ENCODE data around the gene GMDS. TPM values are rescaled to one million over a fixed set of nuclear protein-coding genes. Genes with fewer than 3 reads are reported as not detected.
A peak's percentile ranks its signal among the peaks of the same experiment; 100 is the strongest.

GMDS gene
- total RNA-seq, 1 experiment from 2014 or later: 7.9 TPM

DNA sequence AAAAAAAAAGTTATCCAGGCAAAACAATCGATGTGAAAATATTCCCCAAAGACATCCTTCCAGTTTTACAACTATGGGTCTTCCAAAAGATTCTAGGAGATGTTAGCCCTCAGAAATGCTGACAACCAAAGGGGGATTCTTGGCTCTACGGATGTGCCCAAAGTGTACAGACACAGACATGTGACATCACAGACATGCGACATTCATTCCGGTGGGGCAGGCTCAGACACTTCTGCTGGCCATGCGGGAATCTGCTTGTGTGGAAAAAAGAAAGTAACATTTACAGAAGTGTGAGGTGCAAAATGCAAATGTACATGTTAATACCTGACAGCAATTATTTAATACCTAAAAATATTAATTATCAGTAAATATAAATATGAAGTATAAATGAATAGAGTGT is 367.1 kb downstream of the GMDS start:
- Histone ChIP-seq H3K36me3 (no peaks in the 10 kb centered on the region), H3K9me3 (replicated peaks) (no peaks in the 10 kb centered on the region), H3K4me1 (replicated peaks) (peaks cover under 1% of the 10 kb centered on the region; the same call in 1 of the 2 replicates), H3K27ac (no peak overlapping the region), H3K27me3 (replicated peaks) (no peaks in the 10 kb centered on the region), H3K4me3 (no peak overlapping the region)
- DNase-seq (ENCODE audit: low read depth in 1 of 2, low spot score in 2 of 2): no peak

DNA sequence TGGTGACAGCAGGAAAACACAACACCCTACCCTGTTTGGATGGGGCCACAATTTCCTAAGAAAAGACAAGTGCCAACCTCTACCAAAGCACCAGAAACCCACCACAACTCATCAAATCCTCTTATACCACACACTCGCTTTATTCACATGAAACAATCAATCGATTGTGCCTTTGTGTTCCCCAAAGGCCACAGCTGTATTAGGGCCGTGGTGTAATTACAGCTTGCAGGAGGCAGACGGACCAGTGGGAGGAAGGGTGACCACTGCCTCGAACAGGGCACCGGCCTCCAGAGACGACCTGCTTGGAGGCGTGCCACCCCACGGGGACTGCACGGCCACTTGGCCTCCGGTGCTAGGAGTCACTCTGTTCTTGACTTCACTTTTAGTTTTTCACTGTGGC is 371.6 kb downstream of the GMDS start:
- no peak overlapping the region for H3K27ac ChIP-seq
- peaks cover 13% of the 10 kb centered on the region for H3K4me1 ChIP-seq (replicated peaks)
- H3K36me3 ChIP-seq: no peaks in the 10 kb centered on the region
- DNase-seq (ENCODE audit: low read depth in 1 of 2, low spot score in 2 of 2): no peak
- no peaks in the 10 kb centered on the region for H3K27me3 ChIP-seq (replicated peaks)
- H3K4me3 ChIP-seq: no peak overlapping the region
- H3K9me3 ChIP-seq (replicated peaks): no peaks in the 10 kb centered on the region

DNA sequence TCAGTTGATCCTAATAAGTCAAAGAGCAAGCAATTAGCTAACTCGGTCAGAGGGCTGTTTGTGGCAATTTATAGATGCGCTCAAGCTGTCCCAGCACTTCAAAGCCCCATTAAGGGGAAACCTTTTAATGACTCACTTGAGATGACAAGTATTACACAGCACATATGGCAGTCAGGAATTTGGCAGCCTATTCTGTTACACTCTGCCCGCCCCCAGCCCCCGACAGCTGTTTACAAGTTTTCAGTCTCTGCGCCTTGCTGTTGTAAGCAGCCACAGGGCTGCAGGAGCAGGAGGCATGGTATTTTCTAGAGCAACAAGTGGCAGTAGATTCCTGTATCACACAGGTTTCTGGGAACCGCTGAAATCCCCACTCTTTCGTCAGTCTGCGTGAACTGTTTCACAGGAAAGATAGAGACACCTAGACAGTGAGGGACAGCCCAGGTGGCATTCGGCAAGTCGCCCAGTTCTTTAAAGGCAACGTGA is 372.7 kb downstream of the GMDS start:
- H3K4me3 ChIP-seq: no peak overlapping the region
- no peaks in the 10 kb centered on the region for H3K36me3 ChIP-seq
- H3K4me1 ChIP-seq (replicated peaks): peaks cover 13% of the 10 kb centered on the region
- H3K9me3 ChIP-seq (replicated peaks): no peaks in the 10 kb centered on the region
- H3K27ac ChIP-seq: no peak overlapping the region
- H3K27me3 ChIP-seq (replicated peaks): no peaks in the 10 kb centered on the region
- peak; percentile 60 to 69 for DNase-seq (ENCODE audit: low read depth in 1 of 2, low spot score in 2 of 2)

DNA sequence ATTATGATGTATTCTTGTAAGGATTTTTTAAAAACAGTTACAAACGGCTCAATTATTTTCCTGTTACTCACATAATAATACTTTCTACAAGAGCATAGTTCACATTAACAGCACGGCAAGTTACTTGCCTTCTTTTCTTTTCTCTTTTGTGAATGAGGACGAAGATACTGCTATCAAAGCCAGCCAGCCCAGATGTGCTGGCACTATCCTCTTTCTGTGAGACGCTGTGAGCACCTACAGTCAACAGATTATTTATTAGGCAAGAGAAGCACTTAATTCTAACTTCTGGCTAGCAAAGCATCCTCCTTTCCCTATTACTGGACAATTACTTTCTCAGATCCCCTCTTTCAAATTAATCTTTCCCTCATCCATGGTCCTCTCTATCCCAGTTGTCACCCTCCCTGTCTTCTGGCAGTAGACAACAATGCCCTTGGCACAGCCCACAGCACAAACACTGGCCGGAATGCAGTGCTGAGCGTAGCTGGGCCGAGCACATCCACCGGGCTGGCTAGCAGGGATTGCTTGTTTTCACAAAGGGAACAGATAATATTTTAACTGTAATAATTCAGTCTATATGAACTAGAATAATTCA is 373.6 kb downstream of the GMDS start:
- H3K27me3 ChIP-seq (replicated peaks): no peaks in the 10 kb centered on the region
- no peak overlapping the region for H3K27ac ChIP-seq

DNA sequence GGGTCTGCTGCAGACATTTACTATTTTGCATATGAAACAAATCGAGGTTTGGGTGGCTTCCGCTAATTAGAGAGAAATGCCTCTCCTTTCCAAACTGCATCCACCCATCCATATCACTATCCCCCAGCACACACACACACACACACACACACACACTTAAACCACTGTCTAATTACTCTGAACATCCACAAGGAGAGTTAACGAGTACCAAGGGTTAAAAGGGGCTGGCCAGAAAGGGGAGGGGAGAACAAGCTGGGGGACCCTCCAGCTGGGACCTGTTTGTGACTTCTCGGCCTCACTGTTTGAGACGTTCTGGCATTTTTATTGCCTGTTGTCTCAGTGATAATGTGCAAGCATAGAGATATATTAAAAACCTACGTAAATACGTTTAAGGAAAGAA is 374.5 kb downstream of the GMDS start:
- DNase-seq (ENCODE audit: low read depth in 1 of 2, low spot score in 2 of 2): no peak
- no peaks in the 10 kb centered on the region for H3K36me3 ChIP-seq
- no peak overlapping the region for H3K27ac ChIP-seq
- peaks cover 13% of the 10 kb centered on the region for H3K4me1 ChIP-seq (replicated peaks)
- H3K27me3 ChIP-seq (replicated peaks): no peaks in the 10 kb centered on the region
- H3K9me3 ChIP-seq (replicated peaks): no peaks in the 10 kb centered on the region
- no peak overlapping the region for H3K4me3 ChIP-seq

More for the DNA sequence above, 373.6 kb downstream of the GMDS start:
- Histone ChIP-seq H3K36me3 (no peaks in the 10 kb centered on the region), H3K9me3 (replicated peaks) (no peaks in the 10 kb centered on the region), H3K4me3 (no peak overlapping the region), H3K4me1 (replicated peaks) (peaks cover 13% of the 10 kb centered on the region)
- DNase-seq (ENCODE audit: low read depth in 1 of 2, low spot score in 2 of 2): no peak

DNA sequence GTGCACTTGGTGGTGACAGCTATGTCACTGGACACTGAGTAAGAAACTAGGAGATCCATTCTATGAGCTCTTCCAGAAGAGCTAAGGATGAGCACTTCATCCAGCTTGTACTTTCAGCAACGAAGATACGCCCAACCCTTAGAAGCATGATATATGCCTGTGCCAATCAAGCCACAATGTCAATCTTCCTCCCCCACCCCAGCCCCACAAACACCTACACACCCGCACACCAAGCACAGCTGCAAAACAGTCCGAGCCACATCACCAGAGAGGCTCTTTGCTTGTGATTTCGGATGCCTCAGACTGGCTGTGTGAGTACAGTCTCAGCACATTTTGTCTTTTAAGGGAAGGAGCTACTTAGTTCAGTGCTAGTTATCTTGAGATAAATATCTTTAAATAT is 375.2 kb downstream of the GMDS start:
- no peak overlapping the region for H3K4me3 ChIP-seq
- no peak overlapping the region for H3K27ac ChIP-seq
- DNase-seq (ENCODE audit: low read depth in 1 of 2, low spot score in 2 of 2): no peak

DNA sequence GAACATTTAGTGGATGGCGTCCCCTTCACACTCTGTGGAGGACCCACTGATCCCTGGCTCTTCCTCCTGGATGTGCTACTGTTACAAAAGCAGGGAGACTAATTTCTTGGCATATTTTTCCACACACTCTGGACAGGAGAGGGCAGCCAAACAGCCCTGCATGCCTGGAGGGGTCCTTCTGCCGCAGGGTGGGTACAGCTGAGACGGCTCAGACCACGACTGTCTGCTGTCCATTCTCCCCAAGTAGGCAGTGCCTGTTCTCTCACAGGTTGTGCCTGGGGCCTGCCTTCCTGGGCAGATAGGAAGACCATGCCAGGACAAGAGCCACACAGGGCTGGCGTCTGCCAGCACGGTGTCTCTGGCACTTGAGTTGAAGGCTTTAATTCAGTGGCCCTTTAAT is 375.6 kb downstream of the GMDS start:
- Histone ChIP-seq H3K27me3 (replicated peaks) (no peaks in the 10 kb centered on the region), H3K4me3 (no peak overlapping the region), H3K4me1 (replicated peaks) (peaks cover 13% of the 10 kb centered on the region), H3K27ac (no peak overlapping the region), H3K36me3 (no peaks in the 10 kb centered on the region), H3K9me3 (replicated peaks) (no peaks in the 10 kb centered on the region)
- no peak for DNase-seq (ENCODE audit: low read depth in 1 of 2, low spot score in 2 of 2)

More for the DNA sequence above, 375.2 kb downstream of the GMDS start:
- no peaks in the 10 kb centered on the region for H3K36me3 ChIP-seq
- H3K27me3 ChIP-seq (replicated peaks): no peaks in the 10 kb centered on the region
- no peaks in the 10 kb centered on the region for H3K9me3 ChIP-seq (replicated peaks)
- H3K4me1 ChIP-seq (replicated peaks): peaks cover 13% of the 10 kb centered on the region

DNA sequence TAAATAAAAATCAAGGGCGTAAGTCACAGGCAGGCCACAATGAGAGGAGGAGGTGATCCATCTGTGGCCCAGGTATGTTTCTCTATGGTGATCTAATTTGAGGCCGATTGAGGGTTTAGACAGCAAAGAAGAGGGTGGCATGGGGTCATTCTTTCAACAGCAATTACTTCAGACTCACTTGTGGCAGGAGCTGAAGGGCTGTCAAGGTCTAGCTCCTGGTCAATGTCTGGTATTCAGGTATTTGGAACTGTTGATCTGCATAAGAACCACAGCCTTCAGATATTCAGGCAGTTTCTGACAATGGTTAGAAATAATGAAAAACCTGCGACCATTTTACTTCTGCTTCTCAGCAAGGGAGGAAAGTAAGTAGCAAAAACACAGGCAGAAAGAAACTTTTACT is 376.1 kb downstream of the GMDS start:
- Histone ChIP-seq H3K4me1 (replicated peaks) (peaks cover 13% of the 10 kb centered on the region), H3K9me3 (replicated peaks) (no peaks in the 10 kb centered on the region), H3K36me3 (no peaks in the 10 kb centered on the region), H3K27ac (no peak overlapping the region), H3K4me3 (no peak overlapping the region), H3K27me3 (replicated peaks) (no peaks in the 10 kb centered on the region)
- DNase-seq (ENCODE audit: low read depth in 1 of 2, low spot score in 2 of 2): no peak

DNA sequence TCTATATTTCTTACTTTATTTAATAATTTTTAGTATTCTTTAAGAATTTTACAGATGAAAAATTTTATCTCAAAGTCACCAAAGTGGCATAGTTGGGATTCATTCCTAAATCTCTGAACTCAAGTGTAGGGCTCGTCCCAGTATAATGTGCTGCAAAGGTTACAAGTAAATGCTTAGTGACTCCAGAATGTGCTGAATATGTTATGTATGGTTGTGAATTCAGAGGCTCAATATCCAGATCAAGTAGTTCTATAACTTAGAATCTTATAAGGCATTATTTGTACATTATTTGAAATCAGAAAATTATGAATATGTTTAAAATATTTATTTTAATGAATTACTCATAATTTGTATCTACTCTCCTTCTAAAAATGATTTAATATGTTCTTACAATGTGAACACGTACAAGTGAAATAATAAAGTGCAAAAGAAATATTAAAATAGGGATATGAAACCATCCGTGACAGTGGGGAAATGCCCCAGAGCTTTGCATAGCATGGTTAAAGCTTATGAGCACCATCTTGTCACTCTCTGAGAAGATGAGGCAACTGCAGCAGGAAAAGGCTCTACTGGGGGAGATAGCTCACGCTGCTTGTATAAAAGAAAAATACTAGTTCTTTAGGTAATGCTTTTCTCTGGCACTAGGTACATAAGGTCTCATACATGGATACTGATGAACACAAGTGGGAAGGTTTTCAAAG is 376.7 kb downstream of the GMDS start:
- Histone ChIP-seq H3K4me3 (no peak overlapping the region), H3K4me1 (replicated peaks) (peaks cover 13% of the 10 kb centered on the region), H3K27me3 (replicated peaks) (no peaks in the 10 kb centered on the region), H3K27ac (no peak overlapping the region), H3K9me3 (replicated peaks) (no peaks in the 10 kb centered on the region), H3K36me3 (no peaks in the 10 kb centered on the region)
- no peak for DNase-seq (ENCODE audit: low read depth in 1 of 2, low spot score in 2 of 2)

DNA sequence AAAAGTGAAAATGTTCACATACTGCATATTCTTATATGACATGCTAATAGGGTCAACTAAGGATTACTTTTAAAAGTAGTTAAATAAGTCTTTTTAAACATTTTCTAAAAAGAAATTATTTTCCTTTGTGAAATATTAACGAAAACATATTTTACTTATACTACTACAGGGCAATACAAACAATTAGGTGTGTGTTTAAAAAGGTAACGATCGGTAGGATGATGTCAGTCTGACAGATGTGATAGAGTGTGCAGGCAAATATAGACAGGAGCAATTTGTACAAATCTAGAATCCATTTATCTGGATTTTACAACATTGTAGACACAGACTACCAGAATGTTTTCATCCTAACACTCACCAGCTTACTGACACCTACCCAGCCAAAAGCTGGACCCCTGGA is 378.2 kb downstream of the GMDS start:
- Histone ChIP-seq H3K36me3 (no peaks in the 10 kb centered on the region), H3K4me3 (no peak overlapping the region), H3K27me3 (replicated peaks) (no peaks in the 10 kb centered on the region), H3K4me1 (replicated peaks) (peaks cover under 1% of the 10 kb centered on the region), H3K27ac (no peak overlapping the region), H3K9me3 (replicated peaks) (no peaks in the 10 kb centered on the region)
- no peak for DNase-seq (ENCODE audit: low read depth in 1 of 2, low spot score in 2 of 2)

DNA sequence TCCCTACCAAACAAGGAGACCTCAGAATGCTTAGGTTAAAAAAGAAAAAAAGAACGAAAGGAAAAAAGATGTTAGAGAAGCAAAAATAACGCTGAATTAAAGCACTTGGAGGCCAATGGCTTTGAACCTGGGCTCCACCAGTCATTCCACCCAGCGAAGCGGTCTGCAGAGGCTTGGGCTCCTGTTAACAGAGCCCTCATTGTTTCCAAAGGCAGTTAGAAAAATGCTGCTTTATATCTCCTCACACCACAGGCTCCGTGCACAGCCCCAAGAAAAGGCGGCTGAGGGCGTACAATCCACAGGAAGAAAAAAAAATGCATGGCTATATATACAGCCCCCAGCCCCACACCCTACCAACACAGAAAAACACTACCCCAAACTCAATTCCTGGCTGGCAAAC is 379.8 kb downstream of the GMDS start:
- Histone ChIP-seq H3K36me3 (no peaks in the 10 kb centered on the region), H3K4me1 (replicated peaks) (no peaks in the 10 kb centered on the region), H3K4me3 (no peak overlapping the region), H3K27me3 (replicated peaks) (no peaks in the 10 kb centered on the region), H3K9me3 (replicated peaks) (no peaks in the 10 kb centered on the region), H3K27ac (no peak overlapping the region)
- no peak for DNase-seq (ENCODE audit: low read depth in 1 of 2, low spot score in 2 of 2)

DNA sequence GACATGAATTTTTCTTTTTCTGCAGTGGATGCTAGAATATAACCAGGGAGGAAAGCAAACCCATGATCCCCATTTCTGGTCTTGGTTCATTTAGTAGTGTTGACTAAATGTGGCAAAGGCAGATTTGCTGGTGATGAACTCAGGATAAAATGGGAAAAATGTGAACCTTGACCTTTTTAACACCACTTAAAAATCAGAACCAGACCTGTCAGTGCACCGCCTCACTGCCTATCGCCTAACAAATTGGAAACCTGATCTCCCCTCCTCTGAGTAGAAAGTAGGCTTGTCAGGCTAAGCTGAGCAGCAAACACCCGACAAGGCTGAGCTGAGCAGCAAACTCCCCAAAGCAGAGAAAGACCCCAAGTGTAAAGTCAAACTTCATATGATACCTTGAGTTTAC is 380.9 kb downstream of the GMDS start:
- Histone ChIP-seq H3K9me3 (replicated peaks) (no peaks in the 10 kb centered on the region), H3K36me3 (no peaks in the 10 kb centered on the region), H3K27ac (no peak overlapping the region), H3K4me1 (replicated peaks) (no peaks in the 10 kb centered on the region), H3K4me3 (no peak overlapping the region), H3K27me3 (replicated peaks) (no peaks in the 10 kb centered on the region)
- DNase-seq (ENCODE audit: low read depth in 1 of 2, low spot score in 2 of 2): no peak

DNA sequence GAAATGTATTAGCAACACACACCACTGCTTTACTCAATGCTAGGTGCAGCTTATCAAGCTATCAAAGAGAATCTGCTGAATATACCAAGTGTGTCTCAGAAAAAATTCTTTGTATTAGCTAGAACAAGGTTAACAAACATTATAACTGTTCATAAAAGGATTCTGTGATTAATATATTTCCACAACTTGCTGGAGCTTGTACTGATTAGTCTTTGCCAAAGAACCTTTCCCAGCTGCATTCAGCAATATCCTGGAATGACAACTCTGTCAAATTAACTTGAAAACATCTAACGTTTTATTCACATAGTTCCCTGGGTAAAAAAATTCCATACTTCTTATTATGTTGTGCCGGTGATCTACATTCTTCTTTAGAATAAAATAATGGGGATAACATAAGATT is 383.0 kb downstream of the GMDS start:
- H3K4me3 ChIP-seq: no peak overlapping the region
- H3K27me3 ChIP-seq (replicated peaks): no peaks in the 10 kb centered on the region
- no peak overlapping the region for H3K27ac ChIP-seq
- no peaks in the 10 kb centered on the region for H3K9me3 ChIP-seq (replicated peaks)
- no peak for DNase-seq (ENCODE audit: low read depth in 1 of 2, low spot score in 2 of 2)
- no peaks in the 10 kb centered on the region for H3K4me1 ChIP-seq (replicated peaks)
- no peaks in the 10 kb centered on the region for H3K36me3 ChIP-seq

DNA sequence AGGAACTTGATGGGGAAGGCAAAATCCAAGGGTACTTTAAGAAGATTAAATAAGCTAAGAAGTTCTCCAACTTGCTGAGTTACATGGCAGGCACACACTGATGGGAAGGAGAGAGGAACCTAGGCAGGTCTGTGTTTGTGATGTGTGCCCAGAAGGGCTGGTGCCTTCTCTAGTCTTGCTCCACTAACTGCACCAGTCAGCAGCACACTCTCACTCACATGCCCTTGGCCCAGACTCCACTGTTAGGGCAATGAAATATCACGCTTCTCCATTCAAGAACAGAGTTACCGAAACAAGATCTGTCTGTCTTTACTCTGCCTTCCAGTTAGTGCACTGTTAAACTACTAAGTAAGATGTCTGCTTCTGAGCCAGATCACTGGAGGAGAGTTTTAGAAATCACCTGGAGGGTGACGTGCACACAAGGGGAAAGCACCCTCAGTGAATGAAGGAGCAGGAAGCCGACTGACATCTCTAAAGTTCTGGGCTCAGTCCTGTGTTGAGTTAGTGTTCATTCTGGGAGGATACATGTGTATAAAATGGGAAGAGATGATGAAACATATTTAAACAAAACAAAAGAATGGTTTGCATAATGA is 384.6 kb downstream of the GMDS start:
- Histone ChIP-seq H3K4me3 (no peak overlapping the region), H3K9me3 (replicated peaks) (no peaks in the 10 kb centered on the region), H3K36me3 (no peaks in the 10 kb centered on the region), H3K27me3 (replicated peaks) (no peaks in the 10 kb centered on the region), H3K4me1 (replicated peaks) (peaks cover 5% of the 10 kb centered on the region; the same call in 1 of the 2 replicates), H3K27ac (no peak overlapping the region)
- DNase-seq (ENCODE audit: low read depth in 1 of 2, low spot score in 2 of 2): no peak
